Endothelial cell of hepatic sinusoid (primary cell): Measurements from ENCODE around the gene UBASH3B.

Experiments used
- in situ Hi-C: cut with HindIII; loops from 2 replicates; pipeline ENCODE4 v1.10.0; 2017; ENCODE audit warnings: low sequenced_read_pairs

UBASH3B gene

GRCh38 chr11:122750049-122750448 lies 94.5 kb downstream of the UBASH3B start:
- in situ Hi-C loops = no loop called here

GRCh38 chr11:122751292-122752070 lies 96.0 kb downstream of the UBASH3B start:
- in situ Hi-C loops = no loop called here

- in situ Hi-C loops = no loop called here
Observed at GRCh38 chr11:122754028-122754427, 98.5 kb downstream of the UBASH3B start.

- in situ Hi-C loops = loop anchor here (5.0 kb wide), 2 partner anchors 37 to 87 kb away; no protein-coding TSS in a partner anchor
Observed at GRCh38 chr11:122754553-122755322, 99.2 kb downstream of the UBASH3B start.

GRCh38 chr11:122755409-122755808 lies 99.9 kb downstream of the UBASH3B start:
- in situ Hi-C loops = loop anchor here (5.0 kb wide), 2 partner anchors 38 to 88 kb away; no protein-coding TSS in a partner anchor

GRCh38 chr11:122755941-122756340 lies 100.4 kb downstream of the UBASH3B start:
- in situ Hi-C loops = loop anchor here (5.0 kb wide), 2 partner anchors 39 to 89 kb away; no protein-coding TSS in a partner anchor

- in situ Hi-C loops = loop anchor here (5.0 kb wide), 2 partner anchors 39 to 89 kb away; no protein-coding TSS in a partner anchor
Observed at GRCh38 chr11:122756417-122756816, 100.9 kb downstream of the UBASH3B start.

GRCh38 chr11:122757201-122757600 lies 101.7 kb downstream of the UBASH3B start:
- in situ Hi-C loops = loop anchor here (5.0 kb wide), 2 partner anchors 40 to 90 kb away; no protein-coding TSS in a partner anchor

GRCh38 chr11:122758339-122758738 lies 102.8 kb downstream of the UBASH3B start:
- in situ Hi-C loops = loop anchor here (5.0 kb wide), 2 partner anchors 41 to 91 kb away; no protein-coding TSS in a partner anchor

- in situ Hi-C loops = loop anchor here (5.0 kb wide), 2 partner anchors 42 to 92 kb away; no protein-coding TSS in a partner anchor
Observed at GRCh38 chr11:122758974-122759373, 103.5 kb downstream of the UBASH3B start.

GRCh38 chr11:122763108-122763507 lies 107.6 kb downstream of the UBASH3B start:
- in situ Hi-C loops = no loop called here

- in situ Hi-C loops = no loop called here
Observed at GRCh38 chr11:122764371-122765090, 109.0 kb downstream of the UBASH3B start.

GRCh38 chr11:122765487-122766131 lies 110.1 kb downstream of the UBASH3B start:
- in situ Hi-C loops = no loop called here

GRCh38 chr11:122769126-122769780 lies 113.7 kb downstream of the UBASH3B start:
- in situ Hi-C loops = no loop called here

- in situ Hi-C loops = loop anchor here (5.0 kb wide), 1 partner anchor 36 kb away; no protein-coding TSS in a partner anchor
Observed at GRCh38 chr11:122772945-122773344, 117.4 kb downstream of the UBASH3B start.

- in situ Hi-C loops = loop anchor here (5.0 kb wide), 1 partner anchor 37 kb away; no protein-coding TSS in a partner anchor
Observed at GRCh38 chr11:122773781-122774266, 118.3 kb downstream of the UBASH3B start.

- in situ Hi-C loops = no loop called here
Observed at GRCh38 chr11:122775675-122776271, 120.3 kb downstream of the UBASH3B start.

GRCh38 chr11:122776546-122776945 lies 121.0 kb downstream of the UBASH3B start:
- in situ Hi-C loops = no loop called here

GRCh38 chr11:122777343-122777742 lies 121.8 kb downstream of the UBASH3B start:
- in situ Hi-C loops = no loop called here
